Right lobe of liver (tissue), 4 donors: ENCODE measurements around the gene MRPL2.

Experiments used
- POLR2A ChIP-seq: fragments of 450-650 bp; IDR thresholded peaks from one replicate; pipeline ENCODE4 v1.6.1; 2017; ENCODE audit warnings: antibody characterized with exemption, mild to moderate bottlenecking
- TF ChIP-seq, protein P1 (sequence below), 4 donors: fragments of 200-600 bp in 3 of 4; fragments of 450-650 bp in 1 of 4; IDR thresholded peaks; one replicate each; pipeline versions ENCODE4 v1.5.1 to v1.8.0; 2016 to 2022; ENCODE audit warnings: antibody characterized with exemption in 4 of 4, mild to moderate bottlenecking in 2 of 4
- donor health status: DM: no; HTN: no; CAD: no.
- donor health status: DM: no; HTN: no; CAD: no.
- donor health status: DM: no; HTN: yes; CAD: no.

- no peak for TF ChIP-seq POLR2A
- TF ChIP-seq, protein P1, sequence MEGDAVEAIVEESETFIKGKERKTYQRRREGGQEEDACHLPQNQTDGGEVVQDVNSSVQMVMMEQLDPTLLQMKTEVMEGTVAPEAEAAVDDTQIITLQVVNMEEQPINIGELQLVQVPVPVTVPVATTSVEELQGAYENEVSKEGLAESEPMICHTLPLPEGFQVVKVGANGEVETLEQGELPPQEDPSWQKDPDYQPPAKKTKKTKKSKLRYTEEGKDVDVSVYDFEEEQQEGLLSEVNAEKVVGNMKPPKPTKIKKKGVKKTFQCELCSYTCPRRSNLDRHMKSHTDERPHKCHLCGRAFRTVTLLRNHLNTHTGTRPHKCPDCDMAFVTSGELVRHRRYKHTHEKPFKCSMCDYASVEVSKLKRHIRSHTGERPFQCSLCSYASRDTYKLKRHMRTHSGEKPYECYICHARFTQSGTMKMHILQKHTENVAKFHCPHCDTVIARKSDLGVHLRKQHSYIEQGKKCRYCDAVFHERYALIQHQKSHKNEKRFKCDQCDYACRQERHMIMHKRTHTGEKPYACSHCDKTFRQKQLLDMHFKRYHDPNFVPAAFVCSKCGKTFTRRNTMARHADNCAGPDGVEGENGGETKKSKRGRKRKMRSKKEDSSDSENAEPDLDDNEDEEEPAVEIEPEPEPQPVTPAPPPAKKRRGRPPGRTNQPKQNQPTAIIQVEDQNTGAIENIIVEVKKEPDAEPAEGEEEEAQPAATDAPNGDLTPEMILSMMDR (IDR thresholded peaks at IDR 0.05), result no peak
These were observed 31.3 kb upstream of the MRPL2 start for GRCh38 chr6:43090559-43090956.
